Measurements from ENCODE around the gene TMEM119.
"Not testable (repeated sequence)": the region's sequence is repeated elsewhere in the genome, so short reads cannot be mapped to it uniquely, and the experiment has no call there.

Gene TMEM119

DNA sequence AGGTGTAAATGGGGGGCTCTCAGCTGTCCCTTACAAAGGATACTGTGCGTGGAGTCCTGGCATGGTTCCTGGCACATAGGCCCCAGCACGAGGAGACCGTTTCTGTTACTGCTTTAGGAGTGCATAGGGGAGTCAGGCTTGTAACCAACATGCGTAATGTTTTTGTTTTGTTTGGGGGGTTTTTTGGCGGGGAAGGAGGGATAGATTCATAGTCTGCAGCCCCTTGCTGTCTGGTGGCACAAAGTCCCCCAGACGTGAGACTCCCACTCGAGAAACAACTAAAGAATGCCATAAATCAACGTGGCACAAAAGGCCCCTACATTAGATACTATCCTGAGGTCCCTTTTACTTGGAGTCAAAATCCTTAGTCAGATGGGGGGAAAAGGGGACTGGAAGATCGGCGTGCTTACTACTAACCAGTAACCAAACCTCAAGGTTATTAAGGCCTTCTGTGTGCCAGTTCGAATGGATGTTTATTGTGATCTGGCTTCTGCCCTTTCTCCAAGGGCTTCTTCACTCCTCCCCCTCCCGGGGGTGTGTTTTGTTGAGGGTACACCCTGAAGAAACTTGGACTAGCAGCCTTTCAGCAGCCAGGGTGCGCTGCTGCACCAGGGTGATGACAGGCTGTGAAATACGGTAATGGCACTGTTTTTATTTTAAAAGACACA is 34.6 kb downstream of the TMEM119 start:
- peak; percentile 89 for DNase-seq

DNA sequence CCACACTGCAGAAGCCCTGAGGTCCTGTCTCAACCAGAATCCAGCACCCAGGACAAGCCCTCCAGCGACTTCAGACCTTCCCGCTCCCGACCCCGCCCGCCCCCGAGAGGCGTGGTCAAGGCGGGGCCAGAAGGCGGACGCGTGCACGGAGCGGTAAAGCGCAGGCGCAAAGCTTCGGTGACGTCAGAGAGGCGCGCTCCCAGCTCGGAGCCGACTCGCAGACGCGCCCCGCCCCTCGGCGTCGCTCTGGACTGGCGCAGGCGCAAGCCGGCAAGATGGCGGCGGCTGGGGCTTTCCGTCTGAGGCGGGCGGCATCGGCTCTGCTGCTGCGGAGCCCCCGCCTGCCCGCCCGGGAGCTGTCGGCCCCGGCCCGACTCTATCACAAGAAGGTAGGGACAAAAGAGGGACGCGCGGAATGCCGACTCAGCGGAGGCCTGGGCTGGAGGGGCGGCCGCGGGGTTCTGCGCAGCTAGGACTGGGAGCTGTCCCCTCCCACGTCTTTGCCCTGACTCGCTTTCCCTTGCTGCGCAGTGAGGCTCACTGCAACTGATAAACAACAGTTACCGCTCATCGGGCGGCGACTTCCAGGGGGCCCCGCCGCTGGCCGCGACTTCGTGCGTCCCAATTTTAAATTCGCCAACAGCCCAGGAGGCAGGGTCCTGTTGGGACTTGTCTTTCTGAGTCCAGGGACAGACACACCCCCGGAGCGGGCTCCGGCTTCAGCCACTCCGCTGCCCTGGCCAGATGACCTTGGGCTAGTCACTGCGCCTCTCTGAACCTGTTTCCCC is 35.3 kb downstream of the TMEM119 start, which contains the start of gene ISCU:
ISCU (plus strand) TSS at position 249 of the 788 bp plus-strand sequence; CDS start at position 276, 27 bp downstream.
- peak; percentile 100 for DNase-seq

DNA sequence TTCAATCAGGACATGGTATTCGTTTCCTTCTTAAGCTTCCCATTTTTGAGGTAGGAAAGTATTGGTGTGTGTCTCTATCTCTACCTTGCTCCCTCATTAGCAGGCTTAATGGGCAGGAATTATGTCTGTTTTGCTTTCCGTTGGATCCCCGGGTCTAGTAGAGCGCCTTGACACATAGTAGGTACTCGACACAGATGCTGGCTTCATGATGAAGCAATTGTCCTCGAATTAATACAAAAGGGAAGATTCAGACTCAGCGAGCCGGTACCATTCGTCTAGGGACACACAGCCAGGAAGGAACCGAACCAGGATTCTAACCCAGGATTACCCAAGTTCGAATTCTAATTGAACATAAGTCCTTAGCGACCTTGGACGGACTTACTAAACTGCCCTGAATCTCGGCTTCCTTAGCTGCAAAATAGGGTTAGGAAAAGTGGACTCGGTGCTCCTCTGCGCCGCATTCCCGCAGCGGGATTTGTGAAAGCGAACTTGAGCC is 36.0 kb downstream of the TMEM119 start:
- no peak for DNase-seq

DNA sequence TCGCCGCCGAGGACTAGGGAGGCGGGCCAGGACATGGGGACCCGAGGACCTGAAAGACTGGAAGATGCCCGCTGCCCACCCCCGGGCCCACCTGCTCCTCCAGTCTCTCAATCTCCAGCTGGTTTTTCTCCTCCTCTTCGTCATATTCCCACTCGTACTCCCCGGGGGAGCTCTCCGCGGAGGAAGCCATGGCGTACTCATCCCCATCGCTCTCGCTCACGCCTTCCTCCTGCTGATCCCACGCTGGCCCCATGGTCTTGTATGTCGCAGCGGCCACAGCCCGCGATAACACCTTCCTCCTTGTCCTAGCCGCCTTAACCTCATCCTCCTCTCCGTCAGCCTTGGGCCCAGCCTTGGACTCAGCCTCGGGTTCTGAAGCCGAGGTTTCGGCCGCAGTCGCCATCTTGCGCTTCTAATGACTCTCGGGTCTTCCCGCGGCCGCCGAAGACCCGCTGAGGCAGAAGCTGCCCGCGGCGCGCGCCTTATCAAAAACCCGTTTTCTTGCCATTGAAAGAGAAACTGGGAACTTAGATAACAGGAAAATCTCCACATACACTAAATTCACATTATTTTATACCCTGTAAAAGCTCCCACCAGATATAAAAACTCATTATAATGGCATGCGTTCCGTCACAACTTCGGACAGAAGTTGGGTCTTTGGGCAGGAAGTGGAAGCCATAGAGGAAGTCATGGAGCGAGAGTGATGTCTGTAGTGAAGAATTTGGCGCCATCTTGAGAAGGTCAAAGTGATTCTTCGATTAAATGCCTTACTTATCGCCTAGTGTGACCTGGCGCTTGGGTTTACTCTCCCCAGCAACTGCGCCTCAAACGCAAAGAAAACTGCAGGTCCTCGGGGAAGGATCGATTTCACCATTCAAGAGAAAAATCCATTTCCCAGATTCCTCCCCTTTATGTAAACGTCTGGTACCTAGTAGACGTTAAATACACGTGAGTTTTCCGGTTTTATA is 36.8 kb downstream of the TMEM119 start, which contains the start of gene SART3:
SART3 (minus strand) TSS at position 422 of the 968 bp plus-strand sequence; CDS start at position 403, 19 bp downstream.
- peak; percentile 91 for DNase-seq

DNA sequence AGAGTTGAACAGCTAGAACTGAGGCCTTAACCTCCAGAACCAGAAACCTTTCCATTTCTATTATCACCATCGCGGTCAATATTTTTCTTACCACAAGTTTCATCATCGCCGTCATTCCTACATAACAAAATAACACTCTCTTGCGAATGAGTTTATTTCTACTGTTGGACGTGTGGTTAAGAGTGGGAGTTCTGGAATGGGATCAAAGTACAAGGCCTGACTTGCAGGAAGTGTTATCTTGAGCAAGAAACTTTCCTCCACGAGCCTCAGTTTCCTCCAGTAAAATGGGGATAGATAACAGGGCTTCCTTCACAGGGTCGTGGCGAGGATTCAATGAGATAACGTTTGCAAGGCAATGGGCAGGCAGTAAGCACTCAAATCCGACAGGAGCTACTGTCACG is 37.6 kb downstream of the TMEM119 start:
- DNase-seq: no peak

DNA sequence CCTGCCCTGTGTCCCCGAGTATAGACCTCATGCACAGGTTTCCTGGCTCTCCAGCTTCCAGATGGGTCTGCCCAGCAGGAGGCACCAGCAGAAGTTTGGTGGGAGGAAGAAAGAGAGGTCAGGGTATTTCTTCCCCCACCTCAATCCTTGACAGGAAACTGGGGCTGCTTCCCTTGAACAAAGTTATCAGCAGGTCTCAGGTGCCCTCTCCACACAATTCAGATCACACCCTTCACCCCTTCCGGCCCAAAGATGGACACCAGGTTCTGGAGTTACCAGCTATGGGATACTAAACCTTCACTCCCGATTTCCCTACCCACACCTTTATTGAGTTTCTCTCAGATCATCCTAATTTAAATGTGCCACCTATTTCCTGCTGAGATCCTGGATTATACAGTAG is 38.1 kb downstream of the TMEM119 start:
- DNase-seq: no peak

DNA sequence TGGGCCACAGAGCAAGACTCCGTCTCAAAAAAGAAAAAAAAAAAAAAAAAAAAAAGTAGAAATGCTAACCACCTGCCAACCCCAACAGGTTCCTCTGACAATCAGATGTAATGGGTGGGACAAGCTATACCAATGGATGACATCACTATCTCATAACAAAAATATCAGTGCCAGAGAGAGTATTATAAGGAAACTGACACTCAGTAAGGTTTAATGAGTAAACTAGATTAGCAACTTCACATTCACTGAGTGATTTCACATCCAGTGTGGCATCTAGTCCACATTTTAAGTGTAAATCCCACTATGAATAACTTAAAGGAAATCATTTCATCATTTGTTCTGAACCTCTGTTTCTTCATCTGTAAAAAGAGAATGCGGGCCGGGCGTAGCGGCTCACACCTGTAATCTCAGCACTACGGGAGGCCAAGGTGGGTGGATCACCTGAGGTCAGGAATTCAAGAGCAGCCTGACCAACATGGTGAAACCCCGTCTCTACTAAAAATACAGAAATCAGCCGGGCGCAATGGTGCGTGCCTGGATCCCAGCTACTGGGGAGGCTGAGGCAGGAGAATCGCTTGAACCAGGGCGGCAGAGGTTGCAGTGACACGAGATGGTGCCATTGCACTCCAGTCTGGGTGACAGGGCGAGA is 38.8 kb downstream of the TMEM119 start:
- no peak for DNase-seq

DNA sequence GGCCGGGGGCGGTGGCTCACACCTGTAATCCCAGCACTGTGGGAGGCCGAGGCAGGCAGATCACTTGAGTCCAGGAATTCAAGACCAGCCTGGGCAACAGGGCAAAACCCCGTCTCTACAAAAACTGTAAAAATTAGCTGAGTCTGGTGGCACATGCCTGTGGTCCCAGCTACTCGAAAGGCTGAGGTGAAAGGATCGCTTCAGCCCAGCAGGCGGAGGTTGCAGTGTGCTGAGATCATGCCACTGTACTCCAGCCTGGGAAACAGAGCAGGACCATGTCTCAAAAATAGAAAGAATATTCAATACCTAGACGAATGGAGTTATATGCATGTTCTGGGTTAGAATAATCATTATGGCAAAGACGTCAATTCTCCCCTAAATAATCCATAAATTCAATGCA is 42.5 kb downstream of the TMEM119 start:
- DNase-seq: not testable (repeated sequence)

DNA sequence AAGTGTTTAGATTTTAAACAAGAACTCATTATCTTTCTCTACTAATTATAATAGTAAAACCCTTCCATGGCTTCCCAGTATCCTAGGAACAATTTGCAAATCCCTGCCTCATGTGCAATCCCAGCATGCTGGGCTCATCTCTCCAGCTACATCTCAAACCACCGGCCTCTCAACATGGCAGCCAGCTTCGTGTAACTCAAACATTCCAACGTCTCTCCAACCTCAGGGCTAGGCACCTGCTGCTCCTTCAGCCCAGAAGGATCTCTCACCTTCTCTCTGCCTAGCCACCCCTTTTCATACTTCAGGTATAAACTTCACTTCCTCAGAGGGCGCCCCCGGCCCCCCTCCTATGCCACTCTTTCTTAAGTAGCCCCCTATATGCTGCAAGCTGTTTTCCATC is 44.1 kb downstream of the TMEM119 start:
- DNase-seq: no peak

DNA sequence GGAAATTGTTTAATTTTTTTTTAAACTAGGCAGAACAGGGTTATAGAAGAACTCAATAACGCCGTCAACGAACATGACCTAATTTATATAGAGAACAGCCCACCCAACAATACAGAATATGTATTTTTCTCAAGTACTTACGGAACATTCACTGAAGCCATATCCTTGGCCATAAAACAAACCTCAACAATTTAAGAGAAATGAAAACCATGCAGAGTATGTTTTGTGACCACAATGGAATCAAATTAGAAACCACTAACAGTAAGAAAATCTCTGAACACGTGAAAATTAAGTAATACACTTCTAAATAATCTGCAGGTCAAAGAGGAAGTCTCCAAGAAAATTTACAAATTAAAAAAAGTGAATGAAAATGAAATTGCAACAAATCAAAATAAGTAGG is 46.3 kb downstream of the TMEM119 start:
- DNase-seq: no peak

DNA sequence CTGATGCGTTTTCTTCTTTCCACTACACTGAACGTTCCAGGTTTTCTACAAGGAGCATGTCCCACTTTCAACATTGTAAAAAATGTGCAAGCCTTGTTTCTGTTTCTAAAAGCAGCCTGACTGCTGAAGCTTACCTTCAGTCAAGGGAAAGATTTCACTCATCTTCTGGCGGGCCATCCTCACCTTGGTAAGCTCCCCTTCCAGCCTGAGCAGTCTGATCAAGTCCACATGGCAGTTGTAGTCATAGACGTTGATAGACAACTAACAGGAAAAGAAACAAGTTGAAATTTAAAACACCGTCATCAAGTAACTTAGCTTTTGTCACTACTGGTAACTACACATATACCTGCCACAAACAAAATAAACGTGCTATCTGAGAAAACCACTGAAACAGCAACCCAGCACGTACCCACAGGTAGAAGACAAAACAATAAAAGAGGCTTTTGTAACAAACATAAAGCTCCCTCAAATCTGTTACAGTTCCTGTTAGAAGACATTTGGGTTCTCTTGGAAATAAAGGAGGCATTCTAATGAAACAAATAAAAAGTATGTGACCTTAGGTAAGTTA is 48.8 kb downstream of the TMEM119 start:
- DNase-seq: no peak

DNA sequence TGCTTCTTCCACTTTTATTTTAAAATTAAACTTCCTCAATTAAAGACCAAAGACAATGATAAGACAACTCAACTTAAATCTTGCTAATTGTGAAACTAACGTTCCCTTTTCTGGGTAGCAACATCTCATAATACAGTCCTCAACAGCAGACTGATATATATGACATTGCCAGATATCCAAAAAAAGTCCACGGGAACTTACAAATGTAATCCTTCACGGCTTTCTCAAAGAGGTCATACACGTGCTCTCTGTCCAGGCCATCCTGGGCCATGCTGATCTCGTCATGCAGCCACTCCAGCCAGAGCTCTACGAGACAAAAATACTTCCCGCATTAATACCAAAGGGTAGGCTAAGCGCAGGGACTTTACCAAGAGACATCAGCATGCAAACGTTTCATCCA is 50.2 kb downstream of the TMEM119 start:
- no peak for DNase-seq

DNA sequence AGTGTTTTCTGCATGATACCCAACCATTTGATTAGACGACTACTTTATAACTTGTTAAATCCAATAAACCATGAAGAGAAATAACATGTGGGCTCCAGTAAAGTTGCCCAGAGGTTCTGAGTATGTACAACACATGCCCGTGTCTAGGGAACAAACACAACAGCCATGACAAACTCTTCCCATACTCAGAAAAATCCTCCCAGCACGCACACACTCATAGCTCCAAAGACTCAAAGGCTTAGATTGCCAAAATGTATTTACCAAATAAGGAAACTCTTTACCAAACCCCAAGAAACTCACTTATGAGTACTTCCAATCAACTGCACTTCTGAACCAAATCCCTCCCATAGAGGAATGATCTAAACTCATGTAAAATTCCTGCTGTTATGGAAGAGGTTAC is 54.2 kb downstream of the TMEM119 start:
- DNase-seq: no peak

DNA sequence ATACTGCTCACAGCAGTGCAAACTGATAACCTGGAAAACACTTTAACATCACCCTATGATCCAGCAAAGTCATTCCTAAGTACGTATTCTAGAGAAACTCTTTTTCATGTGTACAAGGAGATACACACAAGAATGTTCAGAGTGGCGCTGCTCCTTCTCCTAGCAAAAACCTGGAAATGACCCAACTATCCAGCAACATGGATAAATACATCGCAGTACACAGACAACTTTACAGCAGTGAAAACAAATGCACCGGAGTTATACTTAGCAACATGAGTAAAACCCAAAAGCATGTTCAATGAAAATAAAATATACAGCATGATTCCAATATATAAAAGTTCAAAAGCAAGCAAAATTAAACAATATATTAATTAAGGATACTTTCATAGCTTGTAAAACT is 55.6 kb downstream of the TMEM119 start:
- no peak for DNase-seq
